ENCODE data around the gene TBC1D14.

TBC1D14 gene

DNA sequence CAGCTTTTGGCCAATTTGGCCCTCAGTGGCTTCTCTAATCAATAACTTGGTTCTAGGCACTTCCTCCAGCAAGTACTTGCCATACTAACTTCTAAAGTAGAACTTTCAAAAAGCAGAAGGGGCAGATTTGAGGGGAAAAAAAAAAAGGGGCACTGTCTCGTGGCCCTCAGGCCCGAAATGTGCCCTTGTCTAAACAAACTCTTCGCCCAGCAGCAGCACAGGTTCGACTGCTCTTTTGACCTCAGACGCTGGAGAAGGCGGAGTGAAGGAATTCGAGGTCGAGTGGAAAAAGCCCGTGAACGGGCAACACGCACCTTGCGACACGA lies 157.5 kb downstream of the TBC1D14 start:
- H3K9me3 ChIP-seq = no peaks in the 10 kb centered on the region
- H4K20me1 ChIP-seq = peaks cover 56% of the 10 kb centered on the region
- peaks cover 38% of the 10 kb centered on the region for H3K36me3 ChIP-seq
- no peak for TF ChIP-seq Cebpa-rat (IDR thresholded peaks at IDR 0.05)
- H3K27ac ChIP-seq = peak overlapping the region; percentile 95
- peak overlapping the region; percentile 96 for H3K9ac ChIP-seq
- peak overlapping the region; percentile 97 for H3K4me2 ChIP-seq
- no peaks in the 10 kb centered on the region; the same call in 1 of the 2 replicates for H3K27me3 ChIP-seq
- H3K4me3 ChIP-seq = peak overlapping the region; percentile 99
- peaks cover 46% of the 10 kb centered on the region for H3K4me1 ChIP-seq

GRCh38 chr4:7067452-7068278 lies 158.0 kb downstream of the TBC1D14 start, which contains the start of gene GRPEL1:
Gene GRPEL1 (minus strand): TSS chr4:7068064. CDS start chr4:7068032, 32 bp downstream.
- peak within 1 kb of the TSS; percentile 97 for H3K4me2 ChIP-seq
- H3K27me3 ChIP-seq = no peaks in the 10 kb centered on the region; the same call in 1 of the 2 replicates
- peaks cover 51% of the 10 kb centered on the region for H4K20me1 ChIP-seq
- no peak for TF ChIP-seq Cebpa-rat (IDR thresholded peaks at IDR 0.05)
- H3K27ac ChIP-seq = peak within 1 kb of the TSS; percentile 95
- H3K36me3 ChIP-seq = peaks cover 34% of the 10 kb centered on the region
- H3K4me3 ChIP-seq = peak within 1 kb of the TSS; percentile 99
- H3K9me3 ChIP-seq = no peaks in the 10 kb centered on the region
- H3K4me1 ChIP-seq = peaks cover 46% of the 10 kb centered on the region
- H3K9ac ChIP-seq = peak within 1 kb of the TSS; percentile 96

- Histone ChIP-seq H4K20me1 (peaks cover 44% of the 10 kb centered on the region), H3K27ac (peak overlapping the region; percentile 53; the same call in 1 of the 2 replicates), H3K4me1 (peaks cover 46% of the 10 kb centered on the region), H3K4me2 (peak overlapping the region; percentile 93), H3K27me3 (no peaks in the 10 kb centered on the region; the same call in 1 of the 2 replicates), H3K9me3 (no peaks in the 10 kb centered on the region), H3K36me3 (peaks cover 27% of the 10 kb centered on the region), H3K9ac (peak overlapping the region; percentile 74), H3K4me3 (peak overlapping the region; percentile 99)
- no peak for TF ChIP-seq Cebpa-rat (IDR thresholded peaks at IDR 0.05)
Observed at GRCh38 chr4:7068279-7068842, 158.7 kb downstream of the TBC1D14 start.

- no peak overlapping the region for H3K27ac ChIP-seq
- peak overlapping the region; percentile 99 for H3K4me3 ChIP-seq
- no peaks in the 10 kb centered on the region; the same call in 1 of the 2 replicates for H3K27me3 ChIP-seq
- H3K4me2 ChIP-seq = peak overlapping the region; percentile 93
- H3K4me1 ChIP-seq = peaks cover 46% of the 10 kb centered on the region
- TF ChIP-seq Cebpa-rat (IDR thresholded peaks at IDR 0.05) = no peak
- no peaks in the 10 kb centered on the region for H3K9me3 ChIP-seq
- peak overlapping the region; percentile 74 for H3K9ac ChIP-seq
- peaks cover 39% of the 10 kb centered on the region for H4K20me1 ChIP-seq
- peaks cover 21% of the 10 kb centered on the region for H3K36me3 ChIP-seq
Observed at GRCh38 chr4:7068883-7069282, 159.3 kb downstream of the TBC1D14 start.

GRCh38 chr4:7070729-7071511 lies 161.3 kb downstream of the TBC1D14 start:
- Histone ChIP-seq H3K4me1 (peaks cover 32% of the 10 kb centered on the region), H3K4me3 (no peak overlapping the region), H3K4me2 (peak overlapping the region; percentile 54), H3K36me3 (peaks cover 5% of the 10 kb centered on the region; the same call in 1 of the 2 replicates), H3K9me3 (no peaks in the 10 kb centered on the region), H3K9ac (no peak overlapping the region), H3K27ac (no peak overlapping the region), H3K27me3 (no peaks in the 10 kb centered on the region; the same call in 1 of the 2 replicates), H4K20me1 (peaks cover 19% of the 10 kb centered on the region)
- no peak for TF ChIP-seq Cebpa-rat (IDR thresholded peaks at IDR 0.05)

- Histone ChIP-seq H3K27ac (no peak overlapping the region), H3K4me1 (peaks cover 20% of the 10 kb centered on the region), H3K9ac (no peak overlapping the region), H3K4me2 (no peak overlapping the region), H3K4me3 (no peak overlapping the region), H3K9me3 (no peaks in the 10 kb centered on the region), H3K36me3 (no peaks in the 10 kb centered on the region), H3K27me3 (no peaks in the 10 kb centered on the region; the same call in 1 of the 2 replicates), H4K20me1 (no peaks in the 10 kb centered on the region)
- TF ChIP-seq Cebpa-rat (IDR thresholded peaks at IDR 0.05) = no peak
Observed at GRCh38 chr4:7073059-7073458, 163.4 kb downstream of the TBC1D14 start.

- H3K4me2 ChIP-seq = no peak overlapping the region
- no peaks in the 10 kb centered on the region for H4K20me1 ChIP-seq
- H3K9ac ChIP-seq = no peak overlapping the region
- no peaks in the 10 kb centered on the region for H3K36me3 ChIP-seq
- H3K4me3 ChIP-seq = no peak overlapping the region
- H3K27me3 ChIP-seq = no peaks in the 10 kb centered on the region; the same call in 1 of the 2 replicates
- TF ChIP-seq Cebpa-rat (IDR thresholded peaks at IDR 0.05) = no peak
- H3K4me1 ChIP-seq = peaks cover 17% of the 10 kb centered on the region
- no peak overlapping the region for H3K27ac ChIP-seq
- no peaks in the 10 kb centered on the region for H3K9me3 ChIP-seq
Observed at GRCh38 chr4:7073526-7074390, 164.1 kb downstream of the TBC1D14 start.

DNA sequence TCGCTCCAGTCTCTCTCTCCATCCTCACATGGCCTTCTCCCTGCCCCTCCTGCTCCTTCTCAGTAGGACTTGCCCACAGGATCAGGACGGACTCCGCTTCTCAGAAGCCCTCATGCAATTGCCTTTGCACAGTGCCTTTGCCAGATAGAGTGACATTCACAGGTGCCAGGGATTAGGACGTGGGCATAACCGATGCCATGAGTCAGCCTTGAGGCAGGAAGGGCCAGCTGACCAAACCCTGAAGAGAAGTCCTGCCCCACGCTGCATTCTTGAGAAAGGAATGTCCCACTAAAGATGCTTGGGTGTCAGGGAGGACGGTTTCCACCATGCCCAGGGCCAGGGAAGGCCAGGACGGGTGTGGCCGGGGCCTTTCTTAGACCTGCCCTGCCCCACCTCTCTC lies 164.8 kb downstream of the TBC1D14 start:
- no peaks in the 10 kb centered on the region; the same call in 1 of the 2 replicates for H3K27me3 ChIP-seq
- no peak for TF ChIP-seq Cebpa-rat (IDR thresholded peaks at IDR 0.05)

More for the DNA sequence above, 164.8 kb downstream of the TBC1D14 start:
- Histone ChIP-seq H3K27ac (no peak overlapping the region), H3K4me1 (peaks cover 10% of the 10 kb centered on the region), H3K9ac (no peak overlapping the region), H3K4me3 (no peak overlapping the region), H3K9me3 (no peaks in the 10 kb centered on the region), H4K20me1 (no peaks in the 10 kb centered on the region), H3K4me2 (no peak overlapping the region), H3K36me3 (no peaks in the 10 kb centered on the region)

Data from BLaER1 (cell line).